Measurements from ENCODE around the gene LMBR1.
"Not testable (repeated sequence)": the region's sequence is repeated elsewhere in the genome, so short reads cannot be mapped to it uniquely, and the experiment has no call there.

The LMBR1 gene

DNA sequence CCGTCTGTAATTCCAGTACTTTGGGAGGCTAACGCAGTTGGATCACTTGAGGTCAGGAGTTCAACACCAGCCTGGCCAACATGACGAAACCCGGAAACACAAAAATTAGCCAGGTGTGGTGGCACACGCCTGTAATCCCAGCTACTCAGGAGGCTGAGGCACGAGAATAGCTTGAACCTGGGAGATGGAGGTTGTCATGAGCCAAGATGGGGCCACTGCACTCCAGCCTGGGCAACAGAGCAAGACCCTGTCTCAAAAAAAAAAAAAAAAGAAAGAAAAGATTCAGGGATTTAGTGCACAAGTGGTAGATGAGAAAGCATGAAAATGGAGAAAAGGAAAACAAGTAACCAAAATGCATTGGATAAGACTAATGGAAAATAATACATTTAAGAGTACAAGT, 49.4 kb downstream of the LMBR1 start:
- not testable (repeated sequence) for DNase-seq

DNA sequence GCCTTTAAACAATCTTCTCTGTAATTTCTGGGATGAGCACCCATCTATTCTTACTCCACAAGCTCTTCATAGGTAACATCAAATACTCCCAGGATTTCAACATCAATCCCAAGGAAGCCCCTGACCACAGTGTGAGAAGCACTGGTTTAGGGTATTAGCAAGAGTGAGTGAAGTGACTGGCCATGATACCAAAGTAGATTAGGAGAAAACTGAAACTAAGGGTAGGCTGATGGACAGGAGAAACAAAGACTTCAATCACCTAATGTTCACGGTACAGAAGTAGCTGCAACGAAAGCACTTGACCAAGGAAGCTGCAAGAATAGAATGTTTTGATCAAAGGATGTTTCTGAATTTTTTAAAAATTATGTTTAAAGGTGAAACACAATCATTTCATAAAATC, 49.8 kb downstream of the LMBR1 start:
- DNase-seq: no peak

DNA sequence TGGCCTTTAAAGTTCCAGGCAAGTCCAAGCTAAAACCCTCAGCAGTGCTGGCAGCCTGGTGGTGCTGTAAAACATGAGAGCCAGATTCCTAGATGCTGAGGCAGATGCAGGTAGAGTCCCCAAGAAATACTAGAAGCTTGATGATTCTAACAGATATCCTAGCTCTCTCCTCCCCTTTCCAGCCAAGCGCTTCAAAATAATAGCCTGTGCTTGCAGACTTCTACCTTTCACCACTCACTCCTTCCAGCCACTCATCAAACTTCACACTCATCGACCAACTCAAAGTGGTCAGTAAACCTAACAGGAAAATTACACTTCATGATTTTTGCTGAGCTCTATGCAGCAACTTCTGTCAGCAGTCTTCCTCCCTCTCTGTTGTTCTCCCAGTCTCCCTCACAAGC, 50.2 kb downstream of the LMBR1 start:
- DNase-seq: no peak

DNA sequence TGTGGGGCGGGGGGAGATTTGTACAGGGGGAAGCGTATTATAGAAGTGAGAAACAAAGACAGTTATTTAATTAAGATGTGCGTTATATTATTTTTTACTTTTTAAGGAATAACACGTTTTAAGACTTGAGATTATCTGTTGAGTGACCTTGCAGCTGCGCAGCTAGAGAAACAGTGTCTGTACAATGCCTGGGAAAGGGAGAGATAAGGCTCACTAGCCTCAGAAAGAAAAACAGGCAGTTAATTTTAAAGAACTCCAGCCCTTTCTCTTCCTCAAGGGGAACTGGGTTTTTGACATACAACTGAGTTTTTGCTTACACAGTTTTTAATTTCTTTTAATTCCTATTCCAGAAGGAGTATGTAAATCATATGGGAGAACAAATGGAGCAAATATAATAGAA, 50.7 kb downstream of the LMBR1 start:
- no peak for DNase-seq

DNA sequence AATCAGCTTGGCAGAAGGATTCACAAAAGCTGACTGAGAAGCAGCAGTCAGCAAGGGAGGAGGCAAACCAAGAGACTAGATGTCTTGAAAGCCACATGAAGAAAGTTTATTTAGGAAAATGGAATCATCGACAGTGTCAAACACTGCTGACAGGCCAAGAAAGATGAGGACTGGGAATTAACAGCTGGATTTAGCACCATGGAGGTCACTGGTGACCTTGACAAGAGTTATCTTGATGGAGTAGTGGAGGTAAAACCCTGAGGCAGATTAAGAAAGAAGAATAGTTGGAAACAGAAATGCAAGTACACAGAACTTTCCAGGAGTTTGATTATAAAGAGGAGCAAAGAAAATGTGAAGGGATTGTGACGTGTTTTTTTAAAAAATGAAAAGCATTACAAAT, 51.5 kb downstream of the LMBR1 start:
- DNase-seq: no peak

- no peak for DNase-seq
Measured at GRCh38 chr7:156840134-156840533, 52.8 kb downstream of the LMBR1 start.

DNA sequence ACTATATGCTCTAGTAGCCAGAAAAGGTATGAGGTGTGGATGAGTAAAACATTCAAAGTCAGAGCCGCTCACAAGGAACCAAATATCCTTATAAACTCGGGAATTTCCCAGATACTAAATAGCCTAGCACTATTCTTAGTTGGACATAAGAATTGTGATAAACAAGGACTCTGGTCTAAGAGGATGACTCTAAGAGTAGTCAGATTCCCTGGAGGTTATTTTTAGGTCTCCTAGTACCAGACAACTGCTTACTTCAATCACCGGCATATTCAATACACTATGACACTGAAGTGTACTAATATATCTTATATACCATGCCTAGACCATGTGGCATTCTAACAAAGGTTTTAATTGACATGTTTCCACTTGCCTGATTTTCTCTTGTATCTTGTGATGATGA, 56.5 kb downstream of the LMBR1 start:
- no peak for DNase-seq

DNA sequence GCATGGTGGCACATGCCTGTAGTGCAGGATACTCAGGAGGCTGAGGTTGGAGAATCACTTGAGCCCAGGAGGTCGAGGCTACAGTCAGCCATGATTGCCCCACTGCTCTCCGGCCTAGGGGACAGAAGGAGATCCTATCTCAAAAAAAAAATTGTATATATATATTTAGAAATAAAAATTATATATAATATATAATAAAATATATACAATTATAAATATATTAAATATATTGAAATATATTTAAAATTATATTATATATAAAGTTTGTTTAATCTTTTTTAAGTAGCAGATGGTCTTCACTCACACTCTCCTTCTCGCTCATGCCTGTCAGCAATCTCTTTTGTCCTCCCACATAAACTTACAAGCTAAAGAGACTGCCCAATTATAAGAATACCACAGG, 58.5 kb downstream of the LMBR1 start:
- no peak for DNase-seq

DNA sequence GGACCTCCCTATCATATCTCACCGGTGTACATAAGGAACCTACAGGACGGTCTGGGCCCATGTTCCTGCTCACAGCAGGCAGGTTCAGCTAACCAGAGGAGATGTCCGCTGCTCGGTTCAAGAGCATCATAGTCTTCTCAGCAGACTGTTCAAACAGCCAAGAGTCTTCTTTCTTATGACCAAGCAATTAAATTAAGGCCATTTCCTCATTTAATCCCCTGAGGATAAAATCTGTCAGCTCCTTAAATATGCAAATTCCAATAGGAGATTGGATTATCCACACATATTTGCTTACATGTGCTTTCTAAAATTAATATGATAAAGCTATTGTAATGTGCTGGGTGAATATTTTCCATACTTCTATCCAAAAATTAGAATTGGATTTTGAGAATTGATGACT, 59.7 kb downstream of the LMBR1 start:
- no peak for DNase-seq

GRCh38 chr7:156832195-156832877, 60.6 kb downstream of the LMBR1 start:
- DNase-seq: no peak

- no peak for DNase-seq
Measured at GRCh38 chr7:156829669-156830336, 63.2 kb downstream of the LMBR1 start.

GRCh38 chr7:156827587-156828203, 65.3 kb downstream of the LMBR1 start:
- DNase-seq: no peak

- DNase-seq: no peak
Measured at GRCh38 chr7:156823435-156823834, 69.5 kb downstream of the LMBR1 start.

- DNase-seq: no peak
Measured at GRCh38 chr7:156820445-156821063, 72.4 kb downstream of the LMBR1 start.

- DNase-seq: no peak
Measured at GRCh38 chr7:156819733-156820295, 73.2 kb downstream of the LMBR1 start.

DNA sequence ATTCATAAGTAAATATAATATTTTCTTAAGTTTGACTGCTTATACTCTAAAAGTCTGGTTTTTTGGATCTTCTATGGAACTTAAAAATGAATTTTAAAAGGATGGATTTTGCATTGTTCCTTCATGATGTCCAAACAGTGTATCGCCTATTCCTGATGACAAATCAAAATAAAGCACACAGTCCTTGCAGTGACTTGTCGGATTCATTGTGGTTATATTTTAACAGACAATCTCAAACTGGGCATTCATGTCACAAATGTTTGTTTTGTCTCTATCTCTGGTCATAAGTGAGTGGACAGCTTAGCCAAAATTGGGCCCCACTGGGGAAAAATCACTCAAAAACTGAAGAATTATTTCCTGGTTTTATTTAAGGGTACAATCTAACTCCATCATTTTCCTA, 74.8 kb downstream of the LMBR1 start:
- DNase-seq: no peak

- no peak for DNase-seq
Measured at GRCh38 chr7:156816943-156817572, 75.9 kb downstream of the LMBR1 start.

- DNase-seq: no peak
Measured at GRCh38 chr7:156811706-156812105, 81.3 kb downstream of the LMBR1 start.

DNA sequence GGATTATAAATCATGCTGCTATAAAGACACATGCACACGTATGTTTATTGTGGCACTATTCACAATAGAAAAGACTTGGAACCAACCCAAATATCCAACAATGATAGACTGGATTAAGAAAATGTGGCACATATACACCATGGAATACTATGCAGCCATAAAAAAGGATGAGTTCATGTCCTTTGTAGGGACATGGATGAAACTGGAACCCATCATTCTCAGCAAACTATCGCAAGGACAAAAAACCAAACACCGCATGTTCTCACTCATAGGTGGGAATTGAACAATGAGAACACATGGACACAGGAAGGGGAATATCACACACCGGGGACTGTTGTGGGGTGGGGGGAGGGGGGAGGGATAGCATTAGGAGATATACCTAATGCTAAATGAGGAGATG, 89.3 kb downstream of the LMBR1 start:
- DNase-seq: not testable (repeated sequence)

DNA sequence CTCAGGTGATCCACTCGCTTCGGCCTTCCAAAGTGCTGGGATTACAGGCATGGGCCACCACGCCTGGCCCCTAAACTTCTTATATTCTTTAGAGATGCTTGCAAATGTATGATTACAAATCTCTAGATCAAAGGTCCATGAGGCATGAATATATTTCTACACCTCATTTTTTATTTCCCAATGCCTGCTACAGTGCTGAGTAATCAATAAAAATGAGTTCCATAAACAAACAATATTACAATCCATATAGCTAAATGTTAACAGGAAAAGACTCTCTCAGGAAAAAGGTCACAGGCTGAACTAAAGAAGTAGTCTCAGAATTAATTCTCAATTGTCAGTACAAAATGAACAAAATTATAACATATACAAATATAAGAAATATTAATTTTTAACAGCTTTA, 90.8 kb downstream of the LMBR1 start:
- no peak for DNase-seq

GRCh38 chr7:156795415-156795814, 97.6 kb downstream of the LMBR1 start:
- no peak for DNase-seq

GRCh38 chr7:156793334-156793733, 99.6 kb downstream of the LMBR1 start:
- no peak for DNase-seq

- no peak for DNase-seq
Measured at GRCh38 chr7:156792611-156793010, 100.4 kb downstream of the LMBR1 start.

Measured in activated naive CD4-positive, alpha-beta T cell treated with Interleukin-2 at 50 U/mL for 16 hours (primary cell).